HUES48 (cell line): ENCODE measurements around the gene IKZF3.

Source experiments
- H3K27ac ChIP-seq: one replicate; pipeline ENCODE4 v1.7.0; 2013; ENCODE audit warnings: low read depth, low read length, inconsistent platforms
- H3K27me3 ChIP-seq: 2 replicates; pipeline ENCODE4 v1.6.1; 2013; ENCODE audit warnings: mild to moderate bottlenecking, low read length; ENCODE audit not compliant: control insufficient read depth, insufficient read depth
- H3K36me3 ChIP-seq: 2 replicates; pipeline ENCODE4 v1.6.1; 2013; ENCODE audit warnings: low read length; ENCODE audit not compliant: control insufficient read depth, insufficient read depth
- H3K4me1 ChIP-seq: 2 replicates; pipeline ENCODE4 v1.6.1; 2013; ENCODE audit warnings: mild to moderate bottlenecking, low read length; ENCODE audit not compliant: control insufficient read depth, insufficient read depth
- H3K4me3 ChIP-seq: 2 replicates; pipeline ENCODE4 v1.5.1; 2013; ENCODE audit warnings: mild to moderate bottlenecking, low read depth, low read length
- H3K9ac ChIP-seq: 2 replicates; pipeline ENCODE4 v1.6.1; 2013; ENCODE audit warnings: mild to moderate bottlenecking, low read depth, low read length, moderate library complexity
- H3K9me3 ChIP-seq: 2 replicates; pipeline ENCODE4 v1.6.1; 2013; ENCODE audit warnings: low read length; ENCODE audit not compliant: control insufficient read depth, insufficient read depth

IKZF3 gene

GRCh38 chr17:39709319-39709997, 154.7 kb downstream of the IKZF3 start:
- no peaks in the 10 kb centered on the region for H3K9me3 ChIP-seq
- peaks cover 79% of the 10 kb centered on the region for H3K36me3 ChIP-seq
- peaks cover 18% of the 10 kb centered on the region for H3K4me1 ChIP-seq
- no peak overlapping the region for H3K27ac ChIP-seq
- no peak overlapping the region for H3K4me3 ChIP-seq
- H3K9ac ChIP-seq = no peak overlapping the region
- no peaks in the 10 kb centered on the region for H3K27me3 ChIP-seq
